K562 (cell line): ENCODE data around the gene CD93.

Source experiments
- BHLHE40 ChIP-seq: IDR thresholded peaks from 2 replicates; pipeline ENCODE4 v1.6.1; 2011; ENCODE audit warnings: low read length, improper control_type of control experiment
- EZH2 ChIP-seq: IDR thresholded peaks from 2 replicates; pipeline ENCODE4 v1.6.1; 2012; ENCODE audit warnings: low read depth, mild to moderate bottlenecking, inconsistent platforms, low read length, borderline replicate concordance
- FOXO4 ChIP-seq: fragments of 450-650 bp; formaldehyde crosslinking; IDR thresholded peaks from 2 replicates; pipeline ENCODE4 v1.4.0; 2020; ENCODE audit warnings: mild to moderate bottlenecking, moderate library complexity
- MTA3 ChIP-seq: fragments of 450-650 bp; formaldehyde crosslinking; IDR thresholded peaks from 2 replicates; pipeline ENCODE4 v1.6.1; 2017; ENCODE audit warnings: mild to moderate bottlenecking, borderline replicate concordance
- MYC ChIP-seq, 2 experiments: fragments of 250-450 bp in 1 of 2; sonication (Bioruptor Pico) in 1 of 2; IDR thresholded peaks; 2 replicates each; pipeline versions ENCODE4 v1.5.1 to v1.6.1; 2012 to 2021; ENCODE audit warnings: low read depth in 2 of 2, borderline replicate concordance in 1 of 2, improper control_type of control experiment in 1 of 2, low read length in 1 of 2, mild to moderate bottlenecking in 1 of 2, moderate library complexity in 1 of 2
- NFIC ChIP-seq: fragments of 450-650 bp; IDR thresholded peaks from 2 replicates; pipeline ENCODE4 v1.6.1; 2017; ENCODE audit warnings: mild to moderate bottlenecking, inconsistent platforms
- NR3C1 ChIP-seq: sonication (generic); formaldehyde crosslinking; IDR thresholded peaks from 2 replicates; pipeline ENCODE4 v1.8.1; 2022; ENCODE audit warnings: missing genetic modification reagents
- POLR2AphosphoS5 ChIP-seq: IDR thresholded peaks from 2 replicates; pipeline ENCODE4 v1.6.1; 2011; ENCODE audit warnings: mild to moderate bottlenecking, low read depth, low read length, moderate library complexity; ENCODE audit not compliant: control insufficient read depth, insufficient read depth
- RBM17 ChIP-seq: fragments of 200-400 bp; formaldehyde crosslinking; IDR thresholded peaks from 2 replicates; pipeline ENCODE4 v1.6.1; 2017; ENCODE audit warnings: low read depth, mild to moderate bottlenecking, low read length, borderline replicate concordance
- RFX5 ChIP-seq: IDR thresholded peaks from 2 replicates; pipeline ENCODE4 v1.6.1; 2011; ENCODE audit warnings: low read depth, mild to moderate bottlenecking, improper control_type of control experiment, low read length
- ZBTB26 ChIP-seq: fragments of 450-650 bp; formaldehyde crosslinking; IDR thresholded peaks from 2 replicates; pipeline ENCODE4 v1.4.0; 2022; ENCODE audit warnings: missing genetic modification characterization
- ZBTB33 ChIP-seq: sonication (generic); formaldehyde crosslinking; IDR thresholded peaks from 2 replicates; pipeline ENCODE4 v1.8.1; 2023; ENCODE audit warnings: mild to moderate bottlenecking, missing genetic modification reagents
- ZBTB5 ChIP-seq: fragments of 450-650 bp; IDR thresholded peaks from 2 replicates; pipeline ENCODE4 v1.6.1; 2017; ENCODE audit warnings: antibody characterized with exemption

GRCh38 chr20:23071996-23072395 lies 14.1 kb downstream of the CD93 start:
- TF ChIP-seq MTA3 = no peak
- TF ChIP-seq EZH2 = no peak
- no peak for TF ChIP-seq RBM17
- TF ChIP-seq NFIC = no peak
- TF ChIP-seq FOXO4 (CRISPR knock-in tag) = no peak
- TF ChIP-seq NR3C1 (CRISPR knock-in tag) = no peak
- TF ChIP-seq MYC (IDR thresholded peaks at IDR 0.05; ENCODE audit: low read depth, low read length) = no peak
- TF ChIP-seq MYC (CRISPR knock-in tag; IDR thresholded peaks at IDR 0.05; ENCODE audit: borderline replicate concordance, low read depth) = no peak
- no peak for TF ChIP-seq POLR2AphosphoS5
- TF ChIP-seq ZBTB33 (CRISPR knock-in tag) = no peak
- no peak for TF ChIP-seq ZBTB5
- no peak for TF ChIP-seq ZBTB26
- TF ChIP-seq RFX5 = no peak
- TF ChIP-seq BHLHE40 = no peak
